CD4-positive, alpha-beta T cell treated with Interleukin-15 for 4 hours (primary cell): ENCODE measurements around the gene CKB.

Source experiments
- DNase-seq: peaks from one replicate; pipeline ENCODE4 v3.0.0-alpha.2; 2020; ENCODE audit warnings: low spot score

Gene CKB

DNA sequence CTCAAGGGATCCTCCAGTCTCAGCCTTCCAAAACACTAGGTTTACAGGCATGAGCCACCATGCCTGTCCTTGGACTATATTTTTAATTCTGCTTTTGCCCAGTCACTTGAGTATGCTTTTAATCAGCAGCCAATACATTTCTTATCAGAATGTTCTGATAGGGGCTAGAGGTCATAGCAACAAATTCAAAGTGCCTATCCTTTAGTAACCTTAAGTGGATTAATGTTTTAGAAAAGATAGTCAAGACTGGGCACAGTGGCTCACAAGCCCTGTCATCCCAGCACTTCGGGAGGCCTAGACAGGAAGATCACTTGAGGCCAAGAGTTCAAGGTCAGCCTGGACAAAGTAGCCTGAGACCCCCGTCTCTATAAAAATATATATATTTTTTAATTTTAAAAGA lies 37.1 kb downstream of the CKB start:
- DNase-seq, result no peak

DNA sequence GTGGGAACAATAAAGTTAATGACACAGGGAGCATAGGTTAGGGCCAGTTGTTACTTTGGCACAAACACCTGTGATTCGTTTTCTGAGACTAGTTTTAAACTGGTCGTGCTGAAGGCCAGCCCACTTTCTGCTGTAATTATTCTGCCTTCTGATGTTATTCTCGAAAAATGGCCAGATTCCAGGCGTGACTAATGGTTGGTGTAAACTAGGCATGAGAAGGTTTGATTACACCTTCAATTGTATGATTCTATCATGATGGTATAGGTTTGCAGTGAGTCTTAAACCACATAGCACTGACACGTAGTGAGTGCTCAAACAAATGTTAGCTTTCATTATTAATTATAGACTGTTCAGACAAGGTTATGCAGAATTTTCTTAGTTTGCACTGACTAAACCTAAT lies 39.0 kb downstream of the CKB start:
- no peak for DNase-seq

DNA sequence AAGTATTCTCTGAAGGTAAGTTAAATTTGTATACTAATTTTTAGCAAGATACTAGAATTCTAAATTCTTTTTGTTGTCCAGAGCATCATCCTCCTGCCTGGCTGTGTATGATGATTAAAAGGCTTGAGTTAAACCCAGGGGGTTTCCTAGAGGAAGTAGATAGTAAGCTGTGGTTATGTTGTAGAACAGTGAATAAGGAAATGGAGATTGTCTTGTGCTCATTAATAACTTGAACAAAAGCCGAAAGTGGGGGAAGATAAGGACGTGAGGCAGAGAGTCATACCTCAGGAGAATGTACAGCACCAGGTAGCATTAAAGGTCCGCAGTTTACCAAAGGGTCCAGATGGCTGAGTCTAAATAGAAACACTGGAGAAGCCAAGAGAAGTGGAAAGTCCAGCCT lies 42.0 kb downstream of the CKB start:
- DNase-seq, result peak; percentile 10

DNA sequence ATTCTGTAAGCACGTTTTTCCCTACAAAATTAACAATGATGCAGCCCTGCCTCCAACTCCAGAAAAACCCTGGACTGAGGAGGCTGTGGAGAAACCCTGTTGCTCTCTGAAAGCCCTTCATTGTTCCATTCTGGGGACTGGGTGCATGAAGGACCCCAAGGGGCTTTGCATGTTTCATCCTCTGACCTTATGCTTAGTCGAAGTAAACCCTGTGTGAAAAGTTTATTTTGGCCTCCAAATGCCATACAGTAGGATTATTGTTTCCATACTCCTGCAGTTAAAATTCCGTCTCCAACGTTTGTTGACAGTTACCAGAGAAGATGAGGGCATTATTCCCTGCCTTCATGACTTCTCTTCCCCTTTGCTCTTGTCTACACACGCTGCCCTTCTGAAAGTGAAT lies 46.0 kb downstream of the CKB start:
- no peak for DNase-seq

DNA sequence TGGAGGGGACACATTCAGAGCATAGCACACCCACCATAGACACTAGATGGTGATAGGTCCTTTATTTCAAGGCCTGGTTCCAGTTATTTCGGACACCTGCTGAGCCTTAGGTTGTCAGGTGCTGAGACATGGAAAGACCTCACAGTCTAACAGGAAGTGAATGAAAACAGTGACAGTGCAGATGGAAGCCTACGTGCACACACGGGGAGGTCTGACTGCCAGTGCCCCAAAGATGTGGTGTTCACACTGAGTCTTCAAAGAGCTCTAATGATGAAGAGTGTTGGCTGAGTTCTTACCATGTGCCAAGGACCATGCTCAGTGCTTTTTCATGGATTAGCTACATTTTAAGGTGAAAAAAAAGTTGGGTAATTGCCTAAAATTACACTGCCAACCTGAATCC lies 46.6 kb downstream of the CKB start:
- no peak for DNase-seq

DNA sequence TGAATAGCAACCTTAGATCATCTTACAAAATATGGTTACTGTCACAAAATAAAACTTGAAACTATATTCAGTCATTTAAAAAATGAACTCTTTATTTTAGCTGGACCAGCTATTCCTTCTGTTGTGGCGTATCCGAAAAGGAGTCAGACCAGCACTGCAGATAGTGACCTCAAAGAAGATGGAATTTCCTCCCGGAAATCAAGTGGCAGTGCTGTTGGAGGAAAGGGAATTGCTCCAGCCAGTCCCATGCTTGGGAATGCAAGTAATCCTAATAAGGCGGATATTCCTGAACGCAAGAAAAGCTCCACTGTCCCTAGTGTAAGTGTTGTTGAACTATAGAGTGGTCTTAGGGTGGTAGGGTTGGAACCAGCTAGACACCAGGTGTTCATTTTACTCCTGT lies 47.7 kb downstream of the CKB start:
- no peak for DNase-seq

DNA sequence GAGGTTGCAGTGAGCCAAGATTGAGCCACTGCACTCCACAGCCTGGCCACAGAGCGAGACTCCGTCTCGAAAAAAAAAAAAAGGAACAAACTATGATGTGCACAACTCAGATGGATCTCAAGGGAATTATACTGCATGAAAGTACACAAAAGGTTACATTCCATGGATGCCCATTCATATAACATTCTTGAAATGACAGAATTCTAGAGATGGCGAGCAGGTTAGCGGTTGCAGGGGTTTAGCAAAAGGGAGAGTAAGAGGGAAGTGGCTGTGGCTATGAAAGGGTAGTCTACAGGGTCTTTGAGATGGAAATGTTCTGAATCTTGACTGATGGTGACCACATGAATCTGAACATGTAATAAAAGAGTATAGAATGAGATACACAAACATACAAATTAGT lies 49.7 kb downstream of the CKB start:
- no peak for DNase-seq
